Neural progenitor cell (in vitro differentiated cells): Measurements from ENCODE around the gene UNK. TPM values are rescaled to one million over a fixed set of nuclear protein-coding genes. Genes with fewer than 3 reads are reported as not detected.

ENCODE experiments used
- DNase-seq: peaks from one replicate; pipeline ENCODE4 v3.0.0-alpha.2; 2016; ENCODE audit warnings: low spot score
- H2AFZ ChIP-seq: fragments of 200-600 bp; sonication (generic); replicated peaks from 2 replicates; pipeline ENCODE4 v1.6.1; 2016; ENCODE audit warnings: antibody characterized with exemption
- H3F3A ChIP-seq: fragments of 200-600 bp; sonication (generic); 2 replicates; pipeline ENCODE4 v1.6.1; 2016; ENCODE audit warnings: antibody characterized with exemption, low read depth
- H3K27ac ChIP-seq: fragments of 200-600 bp; sonication (generic); 2 replicates; pipeline ENCODE4 v1.5.1; 2016; ENCODE audit warnings: mild to moderate bottlenecking
- H3K27me3 ChIP-seq: fragments of 200-600 bp; sonication (generic); 2 replicates; pipeline ENCODE4 v1.6.1; 2016; ENCODE audit warnings: mild to moderate bottlenecking, moderate library complexity
- H3K36me3 ChIP-seq: fragments of 200-600 bp; sonication (generic); 2 replicates; pipeline ENCODE4 v1.5.1; 2016
- H3K4me1 ChIP-seq: fragments of 200-600 bp; sonication (generic); 2 replicates; pipeline ENCODE4 v1.6.1; 2016; ENCODE audit warnings: mixed run types
- H3K4me2 ChIP-seq: fragments of 200-600 bp; sonication (generic); 2 replicates; pipeline ENCODE4 v1.6.1; 2016
- H3K4me3 ChIP-seq: fragments of 200-600 bp; sonication (generic); 2 replicates; pipeline ENCODE4 v1.5.1; 2016
- H3K79me2 ChIP-seq: fragments of 200-600 bp; sonication (generic); 2 replicates; pipeline ENCODE4 v1.6.1; 2016; ENCODE audit warnings: low read depth
- H3K9ac ChIP-seq: fragments of 200-600 bp; sonication (generic); 2 replicates; pipeline ENCODE4 v1.6.1; 2016
- H3K9me3 ChIP-seq: fragments of 200-600 bp; sonication (generic); 2 replicates; pipeline ENCODE4 v1.5.1; 2016; ENCODE audit warnings: low read depth
- H4K20me1 ChIP-seq: fragments of 200-600 bp; sonication (generic); 2 replicates; pipeline ENCODE4 v1.6.1; 2016; ENCODE audit warnings: low read depth
- H3K27ac Mint-ChIP-seq: 3 replicates; pipeline ENCODE4 v1.8.0; 2021; ENCODE audit warnings: mixed read lengths
- H3K27me3 Mint-ChIP-seq: 2 replicates; pipeline ENCODE4 v1.8.0; 2022; ENCODE audit warnings: low read depth, mild to moderate bottlenecking, inconsistent platforms, moderate library complexity, mixed read lengths; ENCODE audit not compliant: insufficient read depth
- H3K36me3 Mint-ChIP-seq: 3 replicates; pipeline ENCODE4 v1.8.0; 2021; ENCODE audit warnings: mixed read lengths
- H3K4me1 Mint-ChIP-seq: 3 replicates; pipeline ENCODE4 v1.8.0; 2021; ENCODE audit warnings: mixed read lengths
- H3K4me3 Mint-ChIP-seq: 3 replicates; pipeline ENCODE4 v1.8.0; 2021; ENCODE audit warnings: mild to moderate bottlenecking, moderate library complexity, mixed read lengths
- H3K9me3 Mint-ChIP-seq: 3 replicates; pipeline ENCODE4 v1.8.0; 2020; ENCODE audit warnings: mixed read lengths
- CTCF ChIP-seq: fragments of 200-600 bp; sonication (generic); IDR thresholded peaks from 2 replicates; pipeline ENCODE4 v1.5.1; 2017; ENCODE audit warnings: antibody characterized with exemption, mild to moderate bottlenecking
- EZH2 ChIP-seq: fragments of 200-600 bp; sonication (generic); IDR thresholded peaks from 2 replicates; pipeline ENCODE4 v1.6.1; 2017; ENCODE audit warnings: antibody characterized with exemption, mild to moderate bottlenecking, moderate library complexity
- EZH2phosphoT487 ChIP-seq: fragments of 200-600 bp; sonication (generic); IDR thresholded peaks from 2 replicates; pipeline ENCODE4 v1.6.1; 2017; ENCODE audit warnings: antibody characterized with exemption
- total RNA-seq: library from RNA; depleted of rRNA; stranded (reverse); fragments of >200 nt; gene quantifications from 2 replicates; pipeline ENCODE4 v1.2.3, GENCODE V29; 2015; ENCODE audit warnings: low replicate concordance

UNK gene
- total RNA-seq, 1 donor from 2014 or later = 38.5 TPM

DNA sequence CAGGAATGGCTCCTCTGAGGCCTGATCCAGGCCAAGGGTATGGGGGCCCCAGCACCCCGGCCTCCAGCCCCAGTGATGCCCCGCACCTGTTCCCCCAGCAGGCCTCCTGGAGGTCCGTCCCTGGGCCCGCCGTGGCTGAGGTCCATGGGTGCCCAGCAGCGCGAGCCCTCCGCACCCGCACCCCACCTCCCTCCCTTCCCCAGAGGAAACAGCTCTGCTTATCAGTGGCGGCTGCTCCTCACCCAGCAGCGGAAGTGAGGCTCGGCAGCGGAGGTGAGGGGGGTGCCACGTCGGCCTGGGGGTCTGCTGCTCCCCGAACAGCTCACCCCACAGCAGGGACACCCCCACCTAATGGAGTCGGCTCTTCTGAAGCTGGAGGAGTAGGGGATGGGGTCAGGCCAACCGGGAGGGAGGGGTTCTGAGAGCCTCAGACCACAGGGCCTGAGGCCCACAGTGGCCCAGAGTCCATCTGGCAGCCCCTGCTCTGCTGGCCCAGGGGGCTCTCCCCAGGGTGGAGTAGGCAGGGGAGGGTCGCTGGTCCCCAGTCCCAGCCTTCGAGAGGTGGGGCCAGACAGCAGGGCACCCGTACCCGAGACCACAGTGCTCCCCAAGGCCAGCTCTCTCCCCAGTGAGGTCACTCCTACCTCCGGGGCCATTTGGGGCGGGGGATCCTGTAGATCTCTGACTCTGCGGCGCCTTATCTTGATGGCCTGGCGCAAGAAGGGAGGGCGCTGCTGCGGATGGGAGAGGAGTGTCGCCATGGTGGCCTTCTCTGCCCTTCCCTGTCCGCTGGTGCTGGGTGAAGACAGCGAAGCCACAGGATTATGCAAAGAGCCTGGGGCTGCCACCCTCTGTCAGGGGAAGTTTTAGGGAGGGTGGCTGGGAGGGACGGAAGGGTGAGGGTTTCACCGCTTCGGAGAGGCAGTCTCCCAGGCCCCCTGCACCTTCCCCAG is 59.2 kb downstream of the UNK start, which contains the start of gene UNC13D:
Gene UNC13D (minus strand): TSS at position 828 of the 953 bp plus-strand sequence. CDS start 67 bp downstream, at position 761.
- H3K4me3 Mint-ChIP-seq = no peak within 1 kb of the TSS
- H3K4me2 ChIP-seq = no peak within 1 kb of the TSS
- no peaks in the 10 kb centered on the region for H3K36me3 ChIP-seq
- no peak within 1 kb of the TSS for H3K27ac ChIP-seq
- no peaks in the 10 kb centered on the region for H3K27me3 ChIP-seq
- peaks cover 17% of the 10 kb centered on the region for H3F3A ChIP-seq
- no peaks in the 10 kb centered on the region for H3K79me2 ChIP-seq
- no peak within 1 kb of the TSS for H2AFZ ChIP-seq
- peaks cover 3% of the 10 kb centered on the region for H3K36me3 Mint-ChIP-seq
- peaks cover 6% of the 10 kb centered on the region for H4K20me1 ChIP-seq
- H3K4me1 Mint-ChIP-seq = peaks cover 6% of the 10 kb centered on the region
- H3K27me3 Mint-ChIP-seq = peaks cover 2% of the 10 kb centered on the region
- peak within 1 kb of the TSS; percentile 37 for H3K27ac Mint-ChIP-seq
- H3K9me3 ChIP-seq = no peaks in the 10 kb centered on the region
- no peak within 1 kb of the TSS for H3K4me3 ChIP-seq
- H3K9me3 Mint-ChIP-seq = no peaks in the 10 kb centered on the region
- H3K9ac ChIP-seq = no peak within 1 kb of the TSS
- H3K4me1 ChIP-seq = no peaks in the 10 kb centered on the region
- DNase-seq = no peak
- TF ChIP-seq EZH2phosphoT487 = no peak
- TF ChIP-seq CTCF = no peak
- TF ChIP-seq EZH2 = no peak

DNA sequence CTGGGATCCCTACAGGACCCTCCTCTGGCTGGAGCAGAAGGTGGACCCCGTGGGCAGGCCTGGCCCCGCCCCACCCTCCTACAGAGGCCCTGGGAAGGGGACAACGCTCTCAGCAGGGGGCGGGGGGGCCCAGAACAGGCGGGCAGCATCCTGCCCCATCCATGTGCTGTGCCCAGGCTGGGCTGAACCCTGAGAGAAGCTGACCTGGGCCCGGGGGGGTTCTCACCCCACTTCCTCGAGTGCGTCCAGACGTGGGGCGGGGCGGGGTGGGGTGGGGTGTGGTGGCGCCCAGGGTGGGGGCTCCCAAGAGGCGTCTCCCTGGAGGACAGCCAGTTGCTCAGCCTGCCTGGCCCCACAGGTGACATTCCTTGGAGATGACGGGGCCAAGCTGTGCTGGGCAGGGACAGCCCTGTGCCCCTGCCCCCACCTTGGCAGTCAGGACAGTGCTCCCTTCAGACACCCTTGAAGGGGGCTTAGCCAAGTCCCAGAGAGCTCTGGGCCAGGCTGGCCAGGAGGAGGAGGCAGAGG is 60.0 kb downstream of the UNK start:
- Histone ChIP-seq H3K9ac (no peak overlapping the region), H4K20me1 (peaks cover 6% of the 10 kb centered on the region), H3K36me3 (no peaks in the 10 kb centered on the region), H3K4me3 (no peak overlapping the region), H3K4me1 (no peaks in the 10 kb centered on the region), H3K9me3 (no peaks in the 10 kb centered on the region), H3K27ac (no peak overlapping the region), H3F3A (peaks cover 20% of the 10 kb centered on the region), H2AFZ (no peak overlapping the region), H3K27me3 (no peaks in the 10 kb centered on the region), H3K4me2 (no peak overlapping the region), H3K79me2 (no peaks in the 10 kb centered on the region)
- TF ChIP-seq EZH2phosphoT487 (no peak), EZH2 (no peak), CTCF (no peak)
- peaks cover 6% of the 10 kb centered on the region for H3K4me1 Mint-ChIP-seq
- DNase-seq = no peak
- H3K27ac Mint-ChIP-seq = no peak overlapping the region
- H3K27me3 Mint-ChIP-seq = peaks cover 2% of the 10 kb centered on the region
- H3K36me3 Mint-ChIP-seq = peaks cover 3% of the 10 kb centered on the region
- no peak overlapping the region for H3K4me3 Mint-ChIP-seq
- H3K9me3 Mint-ChIP-seq = no peaks in the 10 kb centered on the region

DNA sequence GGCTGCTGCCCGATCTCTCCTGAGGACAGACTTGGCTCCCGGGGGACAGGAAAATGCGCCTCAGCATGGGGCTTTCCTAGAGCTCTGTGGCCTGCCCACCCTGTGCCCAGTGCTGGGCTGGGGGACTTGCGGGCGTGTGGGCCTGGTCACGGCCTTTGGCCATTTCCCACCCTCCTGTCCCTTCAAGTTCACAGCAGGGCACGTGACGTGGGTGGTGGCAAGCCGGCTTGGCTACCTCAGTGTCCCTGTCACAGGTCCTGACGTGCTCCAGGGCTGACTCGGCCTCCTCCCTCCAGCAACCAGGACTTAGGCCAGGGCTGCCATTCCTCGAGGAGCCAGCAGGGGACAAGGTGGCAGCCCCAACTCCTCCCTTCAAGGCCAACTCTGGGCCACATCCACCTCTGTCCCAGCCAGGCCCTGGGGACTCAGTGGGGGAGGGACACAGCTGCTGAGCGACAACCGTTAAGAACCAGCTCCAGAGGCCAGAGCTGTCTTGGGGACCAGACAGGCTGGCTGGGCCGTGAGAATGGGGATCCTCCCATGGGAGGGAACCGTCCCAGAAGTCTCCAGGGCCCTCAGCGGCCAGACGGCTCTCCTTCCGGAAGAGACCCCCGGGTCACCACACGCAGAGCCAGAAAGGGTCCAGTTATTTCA is 60.6 kb downstream of the UNK start:
- no peak overlapping the region for H3K27ac ChIP-seq
- peaks cover 20% of the 10 kb centered on the region for H3F3A ChIP-seq
- H3K4me1 ChIP-seq = no peaks in the 10 kb centered on the region
- no peak overlapping the region for H2AFZ ChIP-seq
- no peaks in the 10 kb centered on the region for H3K27me3 ChIP-seq
- no peak overlapping the region for H3K4me3 Mint-ChIP-seq
- no peak overlapping the region for H3K4me3 ChIP-seq
- peak; percentile 84 for DNase-seq
- H3K9me3 Mint-ChIP-seq = no peaks in the 10 kb centered on the region
- H3K36me3 ChIP-seq = no peaks in the 10 kb centered on the region
- no peaks in the 10 kb centered on the region for H3K9me3 ChIP-seq
- H3K4me2 ChIP-seq = no peak overlapping the region
- H4K20me1 ChIP-seq = peaks cover 6% of the 10 kb centered on the region
- H3K36me3 Mint-ChIP-seq = peaks cover 3% of the 10 kb centered on the region
- H3K27me3 Mint-ChIP-seq = peaks cover 2% of the 10 kb centered on the region
- no peaks in the 10 kb centered on the region for H3K79me2 ChIP-seq
- H3K4me1 Mint-ChIP-seq = peaks cover 6% of the 10 kb centered on the region
- no peak overlapping the region for H3K9ac ChIP-seq
- peak overlapping the region; percentile 37 for H3K27ac Mint-ChIP-seq
- peak; percentile 66 for TF ChIP-seq CTCF
- no peak for TF ChIP-seq EZH2
- no peak for TF ChIP-seq EZH2phosphoT487
